ENCODE data around the gene ANKRD33.

Gene ANKRD33

DNA sequence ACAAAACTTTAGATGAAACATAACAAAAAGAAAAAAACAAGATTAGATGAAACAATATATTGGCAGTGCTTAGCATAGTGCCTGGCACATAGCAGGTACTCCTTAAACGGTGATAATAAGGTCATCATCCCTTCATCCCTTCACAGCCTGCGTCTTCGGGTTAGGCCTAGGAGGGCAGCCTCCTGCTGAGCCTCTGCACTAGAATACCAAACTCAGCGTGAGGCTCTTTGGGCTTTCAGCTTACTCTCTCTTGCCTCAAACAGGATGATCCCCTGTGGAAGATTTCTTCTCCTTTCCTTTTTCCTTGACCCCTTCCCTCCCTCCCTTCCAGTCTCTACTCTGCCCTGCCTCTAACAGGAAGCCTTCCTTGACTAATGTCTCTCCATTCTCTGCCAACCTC lies 25.0 kb upstream of the ANKRD33 start:
- DNase-seq: no peak

DNA sequence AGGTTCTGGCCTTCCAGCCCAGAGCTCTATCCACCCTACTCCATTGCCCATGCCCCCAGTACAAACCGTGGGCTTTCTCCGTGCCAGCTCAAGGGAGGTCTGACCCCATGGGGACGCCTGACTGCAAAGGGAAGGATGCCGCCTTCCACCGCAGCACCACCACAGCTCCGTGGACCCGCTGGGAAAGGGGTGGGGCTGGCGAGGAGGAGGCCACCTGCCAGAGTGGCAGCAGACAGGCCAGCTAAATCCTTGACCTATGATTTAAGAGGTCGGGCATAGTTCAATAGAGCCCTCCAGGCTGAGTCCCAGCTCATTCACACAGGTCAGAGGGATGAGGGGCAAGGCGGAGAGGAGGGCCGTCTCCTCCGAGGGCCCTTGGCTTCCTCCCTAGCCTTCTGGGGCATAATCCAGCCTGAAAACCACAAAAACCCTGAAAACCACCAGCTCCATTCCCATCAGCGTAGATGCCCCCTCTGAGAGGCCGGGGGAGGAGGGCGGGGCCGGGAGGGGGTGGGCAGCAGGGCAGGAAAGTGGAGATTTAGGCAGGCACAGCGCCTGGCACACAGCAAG lies 24.5 kb upstream of the ANKRD33 start:
- no peak for DNase-seq

GRCh38 chr12:51863933-51864832 lies 23.7 kb upstream of the ANKRD33 start:
- peak; percentile 80 for DNase-seq

GRCh38 chr12:51864833-51865670 lies 22.9 kb upstream of the ANKRD33 start:
- no peak for DNase-seq

DNA sequence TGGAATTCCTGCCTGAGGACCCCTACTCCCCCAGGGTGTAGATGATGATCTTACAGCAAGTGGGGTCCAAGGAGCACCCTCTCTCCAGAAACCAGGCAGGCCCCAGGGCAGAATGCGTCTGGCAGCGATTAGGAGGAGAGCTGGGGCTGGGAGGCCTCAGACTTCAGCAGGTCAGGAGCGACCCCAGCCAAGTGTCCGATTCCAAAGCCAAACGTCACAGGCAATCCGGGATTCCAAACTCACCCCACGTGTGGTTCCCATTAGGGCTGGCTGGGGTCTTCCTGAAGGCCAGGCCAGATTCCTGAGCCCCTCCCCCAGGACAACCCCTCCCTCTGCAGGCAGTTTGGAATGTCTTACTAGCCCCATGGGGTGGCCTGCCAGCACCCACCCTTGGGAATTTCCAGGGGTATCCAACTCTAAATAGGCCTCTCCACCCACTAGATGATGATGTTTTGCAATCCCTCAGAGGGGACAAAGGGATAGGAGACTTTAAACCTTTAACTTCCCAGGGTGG lies 22.1 kb upstream of the ANKRD33 start:
- no peak for DNase-seq

GRCh38 chr12:51866324-51866723 lies 21.6 kb upstream of the ANKRD33 start:
- DNase-seq: no peak

DNA sequence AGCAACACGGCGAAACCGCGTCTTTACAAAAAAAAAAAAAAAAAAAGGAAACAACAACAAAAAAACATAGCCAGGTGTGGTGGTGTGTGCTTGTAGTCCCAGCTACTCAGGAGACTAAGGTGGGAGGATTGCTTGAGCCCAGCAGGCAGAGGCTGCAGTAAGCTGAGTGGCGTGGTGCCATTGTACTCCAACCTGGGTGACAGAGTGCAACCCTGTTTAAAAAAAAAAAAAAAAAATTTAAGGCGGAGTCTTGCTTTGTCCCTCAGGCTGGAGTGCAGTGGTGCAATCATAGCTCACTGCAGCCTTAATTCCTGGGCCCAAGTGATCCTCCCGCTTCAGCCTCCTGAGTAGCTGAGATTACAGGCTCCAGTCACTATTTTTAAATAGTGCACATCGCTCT lies 21.1 kb upstream of the ANKRD33 start:
- no peak for DNase-seq

DNA sequence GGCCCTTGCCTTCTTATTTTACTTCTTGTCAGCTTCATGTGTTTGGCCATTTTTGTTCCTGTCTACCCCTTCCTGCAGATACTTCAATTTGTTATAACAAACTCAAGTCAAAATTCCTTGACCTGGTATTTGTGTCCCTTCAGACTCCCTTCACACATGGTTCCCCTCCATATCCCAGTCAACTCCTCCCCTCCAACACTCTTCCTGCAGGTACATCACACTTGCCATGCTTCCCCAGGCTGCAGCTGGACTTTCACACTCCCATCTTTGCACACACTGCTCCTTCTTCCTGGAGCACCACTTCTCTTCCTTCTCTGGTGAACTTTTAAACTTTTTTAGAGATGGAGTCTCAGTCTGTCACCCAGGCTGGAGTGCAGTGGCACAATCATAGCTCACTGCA lies 20.5 kb upstream of the ANKRD33 start:
- DNase-seq: no peak

DNA sequence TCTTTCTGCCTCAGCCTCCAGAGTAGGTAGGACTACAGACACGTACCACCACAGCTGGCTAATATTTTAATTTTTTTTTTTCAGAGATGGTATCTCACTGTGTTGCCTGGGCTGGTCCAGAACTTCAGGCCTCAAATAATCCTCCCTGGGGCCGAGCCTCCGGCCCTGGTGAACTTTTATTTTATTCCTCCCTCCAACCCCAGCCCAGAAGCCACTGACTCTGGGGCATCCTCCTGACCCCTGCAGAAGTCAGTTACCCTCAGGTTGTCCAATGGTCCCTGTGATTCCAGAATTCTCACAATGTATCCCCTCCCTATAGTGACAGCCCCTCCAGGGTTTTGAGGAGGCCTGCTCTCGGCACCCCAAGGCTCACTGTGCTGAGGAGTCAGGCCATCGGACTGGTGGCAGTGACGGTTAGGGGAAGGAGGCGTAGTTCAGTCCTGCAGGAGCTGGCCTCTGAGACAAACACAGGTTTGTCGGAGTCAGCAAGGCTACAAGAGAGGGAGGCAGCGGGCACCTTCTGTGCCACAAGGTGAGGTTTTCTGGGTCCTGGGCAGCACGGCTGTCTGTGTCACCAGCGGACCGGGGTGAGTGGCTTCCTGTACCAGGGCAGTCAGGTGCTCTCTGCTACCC lies 20.0 kb upstream of the ANKRD33 start:
- no peak for DNase-seq

GRCh38 chr12:51868821-51869495 lies 18.9 kb upstream of the ANKRD33 start:
- DNase-seq: peak; percentile 73

DNA sequence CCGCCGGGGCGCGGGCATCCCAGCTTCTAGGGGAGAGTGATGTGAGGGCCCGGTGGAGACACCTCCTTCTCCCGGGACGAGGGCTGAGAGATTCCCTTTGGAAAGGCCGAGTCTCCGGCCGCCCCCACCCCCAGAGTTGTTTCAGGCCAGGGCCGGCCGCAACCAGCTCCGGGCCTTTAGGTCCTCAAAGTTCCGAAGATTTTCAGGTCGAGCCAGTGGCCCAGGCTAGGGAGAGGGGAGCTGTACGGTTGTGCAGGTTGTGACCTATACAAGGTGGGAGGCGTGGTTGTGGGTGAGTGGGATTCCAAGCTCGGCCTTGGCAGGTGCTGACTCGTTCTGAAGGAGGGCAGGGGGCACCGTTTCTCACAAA lies 18.4 kb upstream of the ANKRD33 start:
- DNase-seq: no peak

GRCh38 chr12:51869931-51870330 lies 18.0 kb upstream of the ANKRD33 start:
- no peak for DNase-seq

DNA sequence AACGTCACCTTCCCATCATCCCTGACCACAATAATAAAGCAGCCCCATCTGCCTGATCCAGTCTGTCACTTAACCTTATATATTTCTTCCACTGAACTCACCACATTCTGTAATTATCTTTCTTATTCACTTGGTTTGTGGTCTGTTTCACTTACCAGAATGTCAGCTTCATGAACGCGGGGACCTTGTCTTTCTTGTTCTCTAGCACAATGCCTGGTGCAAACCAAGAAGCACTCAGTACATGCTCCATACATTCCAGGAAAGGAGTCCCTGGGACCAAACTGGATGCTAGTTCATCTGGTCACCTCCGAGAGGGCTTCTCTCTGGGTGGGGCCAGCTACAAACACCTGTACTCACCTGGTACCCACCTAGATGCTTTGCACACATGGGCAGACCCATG lies 17.4 kb upstream of the ANKRD33 start:
- no peak for DNase-seq

GRCh38 chr12:51871126-51871525 lies 16.8 kb upstream of the ANKRD33 start:
- DNase-seq: no peak

- DNase-seq: no peak
Observed at GRCh38 chr12:51871918-51872688, 15.8 kb upstream of the ANKRD33 start.

- no peak for DNase-seq
Observed at GRCh38 chr12:51872689-51872981, 15.3 kb upstream of the ANKRD33 start.

DNA sequence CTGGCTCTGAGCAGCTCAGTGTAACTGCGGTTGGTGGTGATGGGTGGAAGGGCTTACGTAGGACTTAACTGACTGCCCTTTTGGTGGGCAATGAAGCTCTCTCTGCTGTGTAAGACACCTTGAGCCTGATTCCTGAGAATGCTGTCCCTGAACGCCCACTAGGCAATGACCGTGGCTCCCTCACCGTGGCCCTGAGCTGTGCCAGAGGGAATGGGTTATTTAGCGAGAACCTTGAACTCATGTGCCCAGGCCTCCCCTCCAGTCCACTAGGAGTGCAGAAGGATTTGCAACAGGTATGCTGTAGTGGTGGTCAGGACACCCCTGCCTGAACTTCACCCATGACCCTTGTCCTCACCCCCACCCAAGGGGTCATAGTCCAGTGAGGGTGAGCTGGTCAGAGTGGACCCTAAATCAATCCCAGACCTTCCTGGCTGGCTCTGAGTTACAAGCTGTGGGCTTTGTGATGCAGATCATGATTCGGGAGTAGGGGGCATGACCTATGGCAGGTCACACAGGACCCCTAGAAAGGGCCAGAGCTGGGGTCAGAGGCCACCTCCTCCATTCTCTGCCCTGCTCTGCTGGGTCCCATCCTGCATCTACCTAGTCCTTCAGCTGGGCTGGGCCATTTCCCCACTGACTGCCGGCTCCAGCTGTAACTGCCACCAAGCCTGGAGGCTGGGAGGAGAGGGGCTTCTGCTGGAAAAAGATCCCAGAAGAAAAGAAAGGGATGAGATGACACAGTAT lies 14.5 kb upstream of the ANKRD33 start:
- DNase-seq: no peak

DNA sequence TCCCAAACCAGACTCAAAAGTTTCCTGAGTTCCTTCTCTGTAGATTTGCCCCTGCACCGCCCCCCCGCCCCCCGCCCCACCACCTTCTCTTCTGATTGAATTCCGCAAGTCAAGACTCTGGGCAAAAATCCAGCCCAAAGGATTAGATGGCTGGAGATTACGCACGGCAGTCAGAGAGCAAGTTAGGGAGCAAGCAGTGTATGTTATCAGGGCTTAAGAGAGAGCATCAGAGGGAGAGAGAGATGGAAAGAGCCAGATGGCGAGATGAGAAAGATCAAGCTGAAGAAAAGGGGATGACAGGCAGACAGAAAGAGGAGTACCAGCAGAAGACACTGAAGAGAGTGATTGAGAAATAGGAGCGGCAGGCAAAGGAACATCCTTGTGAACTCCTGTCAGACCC lies 13.9 kb upstream of the ANKRD33 start:
- DNase-seq: no peak

DNA sequence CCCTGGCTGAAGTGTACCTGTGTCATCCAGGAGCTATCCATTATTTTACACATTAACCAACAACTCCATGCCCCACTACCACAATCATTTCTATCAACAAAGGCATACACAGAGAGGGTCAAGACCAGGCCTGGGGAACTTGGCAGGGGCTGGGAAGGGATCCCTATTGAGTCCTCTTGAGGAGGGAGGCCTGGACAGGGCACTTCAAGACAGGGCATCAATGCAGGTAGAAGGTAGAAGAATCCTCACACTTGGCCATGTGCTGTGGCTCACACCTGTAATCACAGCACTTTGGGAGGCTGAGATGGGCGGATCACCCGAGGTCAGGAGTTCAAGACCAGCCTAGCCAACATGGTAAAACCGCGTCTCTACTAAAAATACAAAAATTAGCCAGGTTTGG lies 13.4 kb upstream of the ANKRD33 start:
- no peak for DNase-seq

- DNase-seq: no peak
Observed at GRCh38 chr12:51879102-51879501, 8.8 kb upstream of the ANKRD33 start.

- no peak for DNase-seq
Observed at GRCh38 chr12:51883295-51883694, 4.6 kb upstream of the ANKRD33 start.
